ENCODE results near the gene SLC7A5.
A peak's percentile ranks its signal among the peaks of the same experiment; 100 is the strongest.
"Not testable (repeated sequence)": the region's sequence is repeated elsewhere in the genome, so short reads cannot be mapped to it uniquely, and the experiment has no call there.

The SLC7A5 gene

GRCh38 chr16:87869879-87870417 lies 641 bp upstream of the SLC7A5 start:
- Histone ChIP-seq H3K79me2 (ENCODE audit: insufficient read depth, low read length) (peaks cover 43% of the 10 kb centered on the region), H3K4me3 (ENCODE audit: low read depth, low read length, poor library complexity, severe bottlenecking) (peak overlapping the region; percentile 99), H3K4me2 (ENCODE audit: low read length) (peak overlapping the region; percentile 37; the same call in 1 of the 2 replicates), H3K36me3 (ENCODE audit: insufficient read depth, low read length) (peaks cover 28% of the 10 kb centered on the region), H3K4me1 (ENCODE audit: insufficient read depth, low read length, severe bottlenecking) (peaks cover 53% of the 10 kb centered on the region)
- not testable (repeated sequence) for H3K9me2 ChIP-seq (ENCODE audit: low read depth, low read length); H3K27me3 ChIP-seq (ENCODE audit: insufficient read depth, low read length); H2AFZ ChIP-seq (ENCODE audit: low read length); H3K27ac ChIP-seq (ENCODE audit: low read depth, low read length, poor library complexity, severe bottlenecking); H4K20me1 ChIP-seq (ENCODE audit: insufficient read depth, low read length); H3F3A ChIP-seq (ENCODE audit: insufficient read depth, low read length); H3K9me3 ChIP-seq (ENCODE audit: low read length); H3K9ac ChIP-seq (ENCODE audit: low read length)

- H3K27me3 ChIP-seq (ENCODE audit: insufficient read depth, low read length); H4K20me1 ChIP-seq (ENCODE audit: insufficient read depth, low read length); H3K9me2 ChIP-seq (ENCODE audit: low read depth, low read length); H3K9me3 ChIP-seq (ENCODE audit: low read length); H3F3A ChIP-seq (ENCODE audit: insufficient read depth, low read length); H2AFZ ChIP-seq (ENCODE audit: low read length): not testable (repeated sequence)
- Histone ChIP-seq H3K4me3 (ENCODE audit: low read depth, low read length, poor library complexity, severe bottlenecking) (peak overlapping the region; percentile 99), H3K9ac (ENCODE audit: low read length) (peak overlapping the region; percentile 94), H3K4me1 (ENCODE audit: insufficient read depth, low read length, severe bottlenecking) (peaks cover 56% of the 10 kb centered on the region), H3K36me3 (ENCODE audit: insufficient read depth, low read length) (peaks cover 37% of the 10 kb centered on the region), H3K79me2 (ENCODE audit: insufficient read depth, low read length) (peaks cover 55% of the 10 kb centered on the region), H3K4me2 (ENCODE audit: low read length) (peak overlapping the region; percentile 90), H3K27ac (ENCODE audit: low read depth, low read length, poor library complexity, severe bottlenecking) (peak overlapping the region; percentile 73)
Measured at GRCh38 chr16:87868254-87869029, 865 bp downstream of the SLC7A5 start.

DNA sequence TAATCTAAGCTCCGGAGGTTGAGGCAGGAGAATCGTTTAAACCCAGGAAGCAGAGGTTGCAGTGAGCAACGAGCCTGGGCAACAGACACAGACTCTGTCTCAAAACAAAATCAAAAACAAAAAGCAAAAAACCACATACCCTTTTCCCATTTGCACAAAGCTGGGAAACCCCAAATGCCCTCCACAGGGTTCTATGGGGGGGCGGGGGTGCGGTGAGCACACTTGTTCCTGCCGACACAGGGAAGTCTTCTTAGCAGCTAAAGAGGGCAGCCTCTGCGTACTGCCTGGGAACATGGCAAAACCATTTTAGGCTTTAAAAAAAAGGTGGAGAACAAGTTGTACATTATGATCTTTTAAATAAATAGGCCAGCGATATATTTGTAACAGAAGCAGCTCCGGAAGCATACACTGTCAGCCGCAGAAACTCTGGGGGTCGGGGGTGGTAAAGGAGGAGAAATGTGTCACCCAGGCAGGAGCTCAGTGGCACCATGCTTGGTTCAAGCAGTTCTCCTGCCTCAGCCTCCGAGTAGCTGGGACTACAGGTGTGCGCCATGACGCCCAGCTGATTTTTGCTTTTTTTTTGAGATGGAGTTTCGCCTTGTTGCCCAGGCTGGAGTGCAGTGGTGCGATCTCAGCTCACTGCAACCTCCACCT lies 3.3 kb downstream of the SLC7A5 start:
- Histone ChIP-seq H3K4me1 (ENCODE audit: insufficient read depth, low read length, severe bottlenecking) (peaks cover 67% of the 10 kb centered on the region), H3K27ac (ENCODE audit: low read depth, low read length, poor library complexity, severe bottlenecking) (peak overlapping the region; percentile 55), H3K4me3 (ENCODE audit: low read depth, low read length, poor library complexity, severe bottlenecking) (peak overlapping the region; percentile 99), H3K4me2 (ENCODE audit: low read length) (peak overlapping the region; percentile 90), H3K9ac (ENCODE audit: low read length) (peak overlapping the region; percentile 51; the same call in 1 of the 2 replicates), H3K79me2 (ENCODE audit: insufficient read depth, low read length) (peaks cover 74% of the 10 kb centered on the region), H3K36me3 (ENCODE audit: insufficient read depth, low read length) (peaks cover 58% of the 10 kb centered on the region)
- H3F3A ChIP-seq (ENCODE audit: insufficient read depth, low read length); H3K27me3 ChIP-seq (ENCODE audit: insufficient read depth, low read length); H3K9me3 ChIP-seq (ENCODE audit: low read length); H4K20me1 ChIP-seq (ENCODE audit: insufficient read depth, low read length); H3K9me2 ChIP-seq (ENCODE audit: low read depth, low read length); H2AFZ ChIP-seq (ENCODE audit: low read length): not testable (repeated sequence)

GRCh38 chr16:87864331-87864989 lies 4.8 kb downstream of the SLC7A5 start:
- no peaks in the 10 kb centered on the region for H3K27me3 ChIP-seq (ENCODE audit: insufficient read depth, low read length)
- H3K9me3 ChIP-seq (ENCODE audit: low read length): no peaks in the 10 kb centered on the region
- no peaks in the 10 kb centered on the region for H4K20me1 ChIP-seq (ENCODE audit: insufficient read depth, low read length)
- TF ChIP-seq CTCF (IDR thresholded peaks at IDR 0.05; ENCODE audit: low read length) (no peak), EZH2 (IDR thresholded peaks at IDR 0.05; ENCODE audit: borderline replicate concordance, low read length) (no peak)
- peak overlapping the region; percentile 53 for H3K4me2 ChIP-seq (ENCODE audit: low read length)
- no peaks in the 10 kb centered on the region for H3K9me2 ChIP-seq (ENCODE audit: low read depth, low read length)
- peaks cover 82% of the 10 kb centered on the region for H3K79me2 ChIP-seq (ENCODE audit: insufficient read depth, low read length)
- no peak overlapping the region for H2AFZ ChIP-seq (ENCODE audit: low read length)
- no peak overlapping the region for H3K27ac ChIP-seq (ENCODE audit: low read depth, low read length, poor library complexity, severe bottlenecking)
- H3K36me3 ChIP-seq (ENCODE audit: insufficient read depth, low read length): peaks cover 68% of the 10 kb centered on the region
- H3K4me1 ChIP-seq (ENCODE audit: insufficient read depth, low read length, severe bottlenecking): peaks cover 74% of the 10 kb centered on the region
- H3K4me3 ChIP-seq (ENCODE audit: low read depth, low read length, poor library complexity, severe bottlenecking): peak overlapping the region; percentile 26
- H3K9ac ChIP-seq (ENCODE audit: low read length): no peak overlapping the region; the same call in 1 of the 2 replicates
- H3F3A ChIP-seq (ENCODE audit: insufficient read depth, low read length): no peaks in the 10 kb centered on the region

GRCh38 chr16:87863327-87863635 lies 6.0 kb downstream of the SLC7A5 start:
- H3K4me1 ChIP-seq (ENCODE audit: insufficient read depth, low read length, severe bottlenecking): peaks cover 85% of the 10 kb centered on the region
- not testable (repeated sequence) for H3K9ac ChIP-seq (ENCODE audit: low read length)
- peak overlapping the region; percentile 58 for H3K4me2 ChIP-seq (ENCODE audit: low read length)

DNA sequence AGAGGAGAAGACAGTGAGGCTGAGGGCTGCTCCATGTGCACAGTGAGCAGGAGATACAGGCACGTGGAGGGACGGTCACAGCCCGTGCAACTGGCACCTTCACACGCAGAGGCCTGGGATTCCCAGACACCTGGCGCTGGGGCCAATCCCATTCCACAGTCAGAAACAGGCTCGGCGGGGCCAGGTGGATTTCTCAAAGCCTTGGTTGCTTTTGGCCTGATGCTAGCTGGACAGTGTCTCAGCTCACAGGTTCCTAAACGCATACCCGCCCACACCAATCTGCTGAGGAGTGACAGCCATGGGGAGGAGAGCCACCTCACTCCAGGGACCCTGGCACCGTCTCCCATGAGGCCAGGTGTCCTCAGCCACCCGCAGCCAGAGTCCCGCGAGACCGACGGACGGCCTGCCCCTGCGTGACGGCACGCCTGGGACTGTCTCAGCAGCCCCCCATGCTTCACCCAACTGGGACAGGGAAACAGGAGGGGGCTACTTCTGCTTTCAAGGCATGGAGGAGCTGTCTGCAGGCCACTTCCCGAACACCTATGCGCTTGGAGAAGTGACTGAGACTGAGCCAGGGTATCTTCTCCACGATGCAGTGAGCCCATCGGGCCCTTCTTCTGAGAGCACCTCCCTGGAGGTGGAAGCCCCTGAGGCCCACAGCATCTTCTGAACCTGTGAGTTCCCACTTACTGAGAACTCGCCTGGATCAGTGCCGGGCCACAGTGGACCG lies 6.5 kb downstream of the SLC7A5 start:
- H4K20me1 ChIP-seq (ENCODE audit: insufficient read depth, low read length): not testable (repeated sequence)
- peaks cover 67% of the 10 kb centered on the region for H3K79me2 ChIP-seq (ENCODE audit: insufficient read depth, low read length)

More at GRCh38 chr16:87863327-87863635, 6.0 kb downstream of the SLC7A5 start:
- H3K36me3 ChIP-seq (ENCODE audit: insufficient read depth, low read length): peaks cover 74% of the 10 kb centered on the region
- not testable (repeated sequence) for H4K20me1 ChIP-seq (ENCODE audit: insufficient read depth, low read length); H2AFZ ChIP-seq (ENCODE audit: low read length); H3K9me3 ChIP-seq (ENCODE audit: low read length); H3K9me2 ChIP-seq (ENCODE audit: low read depth, low read length); H3F3A ChIP-seq (ENCODE audit: insufficient read depth, low read length); H3K27me3 ChIP-seq (ENCODE audit: insufficient read depth, low read length)
- H3K79me2 ChIP-seq (ENCODE audit: insufficient read depth, low read length): peaks cover 72% of the 10 kb centered on the region
- H3K27ac ChIP-seq (ENCODE audit: low read depth, low read length, poor library complexity, severe bottlenecking): peak overlapping the region; percentile 36
- H3K4me3 ChIP-seq (ENCODE audit: low read depth, low read length, poor library complexity, severe bottlenecking): peak overlapping the region; percentile 45

More for the DNA sequence above, 6.5 kb downstream of the SLC7A5 start:
- not testable (repeated sequence) for H3K9ac ChIP-seq (ENCODE audit: low read length); H3K27me3 ChIP-seq (ENCODE audit: insufficient read depth, low read length); H3F3A ChIP-seq (ENCODE audit: insufficient read depth, low read length); H3K9me2 ChIP-seq (ENCODE audit: low read depth, low read length); H2AFZ ChIP-seq (ENCODE audit: low read length); H3K9me3 ChIP-seq (ENCODE audit: low read length)
- Histone ChIP-seq H3K4me2 (ENCODE audit: low read length) (peak overlapping the region; percentile 58), H3K27ac (ENCODE audit: low read depth, low read length, poor library complexity, severe bottlenecking) (peak overlapping the region; percentile 33), H3K36me3 (ENCODE audit: insufficient read depth, low read length) (peaks cover 76% of the 10 kb centered on the region), H3K4me1 (ENCODE audit: insufficient read depth, low read length, severe bottlenecking) (peaks cover 91% of the 10 kb centered on the region), H3K4me3 (ENCODE audit: low read depth, low read length, poor library complexity, severe bottlenecking) (peak overlapping the region; percentile 45)
